K562 (cell line): ENCODE measurements around the gene PRDM16. TPM values are rescaled to one million over a fixed set of nuclear protein-coding genes. Genes with fewer than 3 reads are reported as not detected.

Experiments
- ATAC-seq: fragments of 200-7000 bp; cut with Tn5 transposase; 3 replicates; pipeline ENCODE4 v1.9.1; 2020; ENCODE audit warnings: moderate library complexity
- BruUV-seq: library from RNA; stranded (reverse); fragments of 400-500 nt; replicated peaks from 2 replicates; lab custom pipeline; 2021; lab: Mats Ljungman, UMichigan
- CTCF ChIA-PET: fragments of 300-600 bp; formaldehyde crosslinking; extraction: SDS; loops from one replicate; lab custom pipeline; 2021; ENCODE audit warnings: low intra/inter-chr PET ratio; lab: Yijun Ruan, JAX
- POLR2A ChIA-PET: fragments of 300-600, 350-650 bp; sonication (Branson Sonifier 250); formaldehyde crosslinking; extraction: SDS; loops from one replicate; lab custom pipeline; 2021; ENCODE audit warnings: antibody characterized with exemption, inconsistent platforms; lab: Yijun Ruan, JAX
- DNase-seq, 4 experiments: peaks; one replicate each; pipeline versions ENCODE4 v3.0.0 to v3.0.0-alpha.2; 2011 to 2018; ENCODE audit warnings: low spot score in 3 of 4, mixed read lengths in 3 of 4; ENCODE audit errors: extremely low read depth in 1 of 4
- FAIRE-seq: peaks from 2 replicates; lab custom pipeline; 2011; peaks lifted over from hg19 to GRCh38; lab: Jason Lieb, UNC
- H2AFZ ChIP-seq: 2 replicates; pipeline ENCODE4 v1.6.0; 2011; ENCODE audit warnings: low read depth, low read length, control low read depth, inconsistent platforms
- H3K27ac ChIP-seq: fragments of 200-600 bp; 3 replicates; pipeline ENCODE4 v1.8.0; 2011; ENCODE audit warnings: low read depth, mild to moderate bottlenecking, control low read depth, inconsistent platforms, low read length, moderate library complexity, mixed read lengths; ENCODE audit errors: extremely low read depth
- H3K27me3 ChIP-seq, 2 experiments: fragments of 300-600 bp in 1 of 2; 2 replicates in 1 of 2; 3 replicates in 1 of 2; pipeline versions ENCODE4 v1.6.0 to v1.8.0; 2011; ENCODE audit warnings: inconsistent platforms in 2 of 2, low read length in 2 of 2, mild to moderate bottlenecking in 1 of 2, mixed read lengths in 1 of 2, moderate library complexity in 1 of 2; ENCODE audit not compliant: control insufficient read depth in 2 of 2, insufficient read depth in 2 of 2
- H3K36me3 ChIP-seq: fragments of 300-600 bp; 3 replicates; pipeline ENCODE4 v1.8.0; 2011; ENCODE audit warnings: mild to moderate bottlenecking, low read length, inconsistent platforms; ENCODE audit not compliant: control insufficient read depth, insufficient read depth
- H3K4me1 ChIP-seq, 2 experiments: fragments of 200-600 bp in 1 of 2; replicated peaks in 1 of 2; 2 replicates in 1 of 2; 3 replicates in 1 of 2; pipeline versions ENCODE4 v1.5.1 to v1.8.0; 2011; ENCODE audit warnings: inconsistent platforms in 2 of 2, low read length in 2 of 2, mild to moderate bottlenecking in 1 of 2, mixed read lengths in 1 of 2, moderate library complexity in 1 of 2; ENCODE audit not compliant: control insufficient read depth in 2 of 2, insufficient read depth in 2 of 2
- H3K4me2 ChIP-seq: 2 replicates; pipeline ENCODE4 v1.6.1; 2011; ENCODE audit warnings: low read length, control low read depth, inconsistent platforms, mixed read lengths; ENCODE audit not compliant: insufficient read depth
- H3K4me3 ChIP-seq: fragments of 200-600 bp; sonication (generic), shearing (Covaris generic); 2 replicates; pipeline ENCODE4 v1.5.1; 2016; ENCODE audit warnings: control low read depth, inconsistent platforms
- H3K79me2 ChIP-seq: fragments of 200-600 bp; 3 replicates; pipeline ENCODE4 v1.8.0; 2011; ENCODE audit warnings: low read length, inconsistent platforms; ENCODE audit not compliant: control insufficient read depth, insufficient read depth
- H3K9ac ChIP-seq, 2 experiments: 2 replicates each; pipeline versions ENCODE4 v1.6.0 to v1.6.1; 2011; ENCODE audit warnings: low read depth in 2 of 2, low read length in 2 of 2, control low read depth in 1 of 2, inconsistent platforms in 1 of 2, mild to moderate bottlenecking in 1 of 2, mixed read lengths in 1 of 2; ENCODE audit not compliant: insufficient read depth in 1 of 2
- H3K9me1 ChIP-seq: one replicate; pipeline ENCODE4 v1.6.0; 2011; ENCODE audit warnings: inconsistent platforms, mild to moderate bottlenecking, low read length, moderate library complexity; ENCODE audit not compliant: control insufficient read depth, insufficient read depth
- H3K9me3 ChIP-seq: replicated peaks from 2 replicates; pipeline ENCODE4 v1.5.1; 2011; ENCODE audit warnings: low read depth, low read length, inconsistent platforms; ENCODE audit not compliant: control insufficient read depth, insufficient read depth
- H4K20me1 ChIP-seq: replicated peaks from 2 replicates; pipeline ENCODE4 v1.6.1; 2011; ENCODE audit warnings: low read length, inconsistent platforms, mixed read lengths; ENCODE audit not compliant: control insufficient read depth, insufficient read depth
- C11orf30 ChIP-seq: fragments of 450-650 bp; IDR thresholded peaks from 2 replicates; pipeline ENCODE4 v1.6.1; 2016; ENCODE audit warnings: low read depth, mild to moderate bottlenecking
- GATAD2A ChIP-seq: fragments of 450-650 bp; IDR thresholded peaks from 2 replicates; pipeline ENCODE4 v1.6.1; 2017
- HMG20B ChIP-seq: fragments of 250-450 bp; sonication (Bioruptor Pico); IDR thresholded peaks from 2 replicates; pipeline ENCODE4 v1.5.0; 2021; ENCODE audit warnings: mild to moderate bottlenecking
- HNRNPK ChIP-seq: fragments of 200-400 bp; formaldehyde crosslinking; IDR thresholded peaks from one replicate; pipeline ENCODE4 v1.6.1; 2018; ENCODE audit warnings: mild to moderate bottlenecking, low read depth, low read length; ENCODE audit not compliant: poor library complexity, severe bottlenecking
- PHF21A ChIP-seq: fragments of 450-650 bp; IDR thresholded peaks from 2 replicates; pipeline ENCODE4 v1.6.1; 2017; ENCODE audit warnings: low read depth, borderline replicate concordance
- ZBTB1 ChIP-seq: sonication (generic); formaldehyde crosslinking; IDR thresholded peaks from 2 replicates; pipeline ENCODE4 v1.8.1; 2023; ENCODE audit warnings: missing genetic modification reagents, low read depth, mild to moderate bottlenecking, borderline replicate concordance
- WGBS: fragments of 100-300 bp; shearing (Covaris generic); methylation state at CpG from one replicate; pipeline ENCODE4 v1.1.6; 2016; ENCODE audit warnings: low coverage, mixed read lengths; ENCODE audit not compliant: insufficient coverage; ENCODE audit errors: missing lambda C conversion rate; 5-methylcytosine and 5-hydroxymethylcytosine counted together
- in situ Hi-C: fragments of 300-500 bp; cut with MboI; formaldehyde crosslinking; loops from 4 replicates; pipeline ENCODE4 v1.15.0; 2018; ENCODE audit warnings: inconsistent platforms, mixed read lengths
- intact Hi-C: fragments of 100-400 bp; cut with micrococcal nuclease; formaldehyde crosslinking; loops from 2 replicates; pipeline ENCODE4 v1.14.2; 2022
- polyA plus RNA-seq, 8 experiments: library from polyadenylated mRNA; depleted of rRNA in 4 of 8; stranded (reverse) in 5 of 8; unstranded in 3 of 8; fragments of >200 nt; fragmentation: Nextera tagmentation in 2 of 8; fragmentation: Illumina TruSeq in 1 of 8; extraction: Ambion mirVana in 2 of 8; extraction: Trizol in 1 of 8; gene quantifications; 2 replicates each; pipeline versions ENCODE4 v1.2.1 to v1.2.3, GENCODE V29; 2011 to 2014; ENCODE audit warnings: inconsistent platforms in 1 of 8, missing spikeins in 1 of 8
- total RNA-seq, 7 experiments: library from RNA; depleted of rRNA in 6 of 7; stranded (reverse); fragments of >200 nt in 6 of 7; fragmentation: Illumina TruSeq in 2 of 7; extraction: Trizol in 2 of 7; gene quantifications; 2 replicates each; pipeline versions ENCODE4 v1.2.1 to v1.2.3, GENCODE V29; 2011 to 2021; ENCODE audit warnings: low replicate concordance in 1 of 7
- TF ChIP-seq, protein P1 (sequence below), 2 experiments: fragments of 450-650 bp; IDR thresholded peaks; 2 replicates each; pipeline ENCODE4 v1.6.1; 2016; ENCODE audit warnings: mild to moderate bottlenecking in 2 of 2, borderline replicate concordance in 1 of 2, low read depth in 1 of 2, moderate library complexity in 1 of 2

PRDM16 gene
- total and polyA plus RNA-seq, 9 of the 15 experiments (the other 6 are each of a cell fraction or from before 2014, with no cell fraction given), result 0.10 to 0.27 TPM; not detected in 7

DNA sequence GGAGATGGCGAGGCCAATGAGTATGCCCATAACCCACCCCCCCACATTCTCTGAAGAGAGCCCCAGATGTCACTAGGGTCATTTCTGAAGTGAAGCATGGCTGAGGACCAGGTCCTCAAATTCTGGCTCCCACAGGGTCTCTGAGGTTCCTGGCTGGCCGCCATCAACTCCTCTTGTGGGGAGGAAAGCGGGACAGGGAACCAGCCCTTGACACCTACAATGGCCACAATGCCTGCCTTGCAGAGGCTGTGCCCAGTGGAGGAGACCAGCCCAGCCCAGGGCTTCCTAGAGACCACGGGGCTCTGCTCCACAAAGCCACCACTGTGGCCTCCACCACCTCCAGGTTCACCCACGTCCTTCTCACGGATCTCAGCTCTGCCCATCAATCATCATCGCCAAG, 265.4 kb downstream of the PRDM16 start (continued):
- no peak for TF ChIP-seq ZBTB1 (CRISPR knock-in tag)

DNA sequence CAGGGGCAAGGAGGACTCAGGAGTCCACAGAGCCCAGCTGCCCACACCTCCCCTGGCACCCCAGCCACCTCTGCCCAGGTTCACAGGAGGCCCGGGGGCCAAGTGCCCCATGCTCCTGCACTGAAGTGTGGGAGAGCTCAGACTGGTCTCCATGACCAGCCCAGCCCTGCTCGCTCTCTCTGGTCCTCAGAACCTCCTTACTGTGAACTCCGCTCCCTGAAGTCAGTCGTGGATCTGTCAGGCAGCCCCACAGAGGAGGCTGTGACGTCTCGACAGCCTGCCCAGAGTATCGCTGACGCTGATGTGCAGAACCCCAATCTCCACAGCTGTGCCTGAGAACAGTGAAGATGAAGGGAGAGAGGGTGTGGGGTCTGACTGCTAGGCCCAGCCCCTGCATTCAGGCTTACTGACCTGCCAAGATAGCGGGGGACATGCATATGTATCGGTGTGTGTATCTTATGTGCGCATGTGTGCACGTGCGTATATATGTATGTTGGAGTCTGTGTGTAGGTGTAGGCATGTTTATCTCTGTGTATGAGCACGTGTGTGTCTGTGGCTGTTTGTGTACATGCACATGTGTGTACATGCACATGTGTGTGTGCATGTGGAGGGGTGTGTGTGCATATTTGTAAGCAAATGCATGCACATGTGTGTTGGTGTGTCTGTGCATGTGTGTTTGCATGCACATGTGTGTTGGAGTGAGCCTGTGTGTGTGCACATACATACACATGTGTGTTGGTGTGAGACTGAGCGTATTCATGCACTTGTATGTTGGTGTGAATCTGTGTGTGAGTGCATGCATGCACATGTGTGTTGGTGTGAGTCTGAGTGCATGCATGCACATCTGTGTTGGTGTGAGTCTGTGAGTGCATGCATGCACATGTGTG, 267.0 kb downstream of the PRDM16 start:
- H4K20me1 ChIP-seq, result no peaks in the 10 kb centered on the region; the same call in 1 of the 2 replicates
- H3K9me1 ChIP-seq, result no peaks in the 10 kb centered on the region
- no peak overlapping the region for H3K27ac ChIP-seq
- BruUV-seq, result no TSS peak
- intact Hi-C loops, result no loop called here
- FAIRE-seq (no peak), ATAC-seq (no peak), DNase-seq (no peak)
- peaks cover 8% of the 10 kb centered on the region; the same call in 1 of the 2 replicates for H3K9me3 ChIP-seq
- CTCF ChIA-PET, result no interaction called here
- peaks cover 0 to 14% of the 10 kb centered on the region in 2 experiments; a peak in 1 of 5 replicates for H3K27me3 ChIP-seq
- in situ Hi-C loops, result no loop called here
- no peaks in the 10 kb centered on the region for H3K36me3 ChIP-seq
- WGBS, result 12% methylated on average over 15 of the region's 15 CpGs
- POLR2A ChIA-PET, result no interaction called here
- no peak overlapping the region for H3K9ac ChIP-seq
- H3K4me2 ChIP-seq, result no peak overlapping the region
- no peak overlapping the region for H3K4me3 ChIP-seq
- H3K79me2 ChIP-seq, result no peaks in the 10 kb centered on the region
- no peak overlapping the region for H2AFZ ChIP-seq
- no peaks in the 10 kb centered on the region; a peak in 1 of 5 replicates for H3K4me1 ChIP-seq
- TF ChIP-seq GATAD2A (no peak), HMG20B (no peak), C11orf30 (no peak), PHF21A (no peak), HNRNPK (no peak)
- TF ChIP-seq, protein P1, sequence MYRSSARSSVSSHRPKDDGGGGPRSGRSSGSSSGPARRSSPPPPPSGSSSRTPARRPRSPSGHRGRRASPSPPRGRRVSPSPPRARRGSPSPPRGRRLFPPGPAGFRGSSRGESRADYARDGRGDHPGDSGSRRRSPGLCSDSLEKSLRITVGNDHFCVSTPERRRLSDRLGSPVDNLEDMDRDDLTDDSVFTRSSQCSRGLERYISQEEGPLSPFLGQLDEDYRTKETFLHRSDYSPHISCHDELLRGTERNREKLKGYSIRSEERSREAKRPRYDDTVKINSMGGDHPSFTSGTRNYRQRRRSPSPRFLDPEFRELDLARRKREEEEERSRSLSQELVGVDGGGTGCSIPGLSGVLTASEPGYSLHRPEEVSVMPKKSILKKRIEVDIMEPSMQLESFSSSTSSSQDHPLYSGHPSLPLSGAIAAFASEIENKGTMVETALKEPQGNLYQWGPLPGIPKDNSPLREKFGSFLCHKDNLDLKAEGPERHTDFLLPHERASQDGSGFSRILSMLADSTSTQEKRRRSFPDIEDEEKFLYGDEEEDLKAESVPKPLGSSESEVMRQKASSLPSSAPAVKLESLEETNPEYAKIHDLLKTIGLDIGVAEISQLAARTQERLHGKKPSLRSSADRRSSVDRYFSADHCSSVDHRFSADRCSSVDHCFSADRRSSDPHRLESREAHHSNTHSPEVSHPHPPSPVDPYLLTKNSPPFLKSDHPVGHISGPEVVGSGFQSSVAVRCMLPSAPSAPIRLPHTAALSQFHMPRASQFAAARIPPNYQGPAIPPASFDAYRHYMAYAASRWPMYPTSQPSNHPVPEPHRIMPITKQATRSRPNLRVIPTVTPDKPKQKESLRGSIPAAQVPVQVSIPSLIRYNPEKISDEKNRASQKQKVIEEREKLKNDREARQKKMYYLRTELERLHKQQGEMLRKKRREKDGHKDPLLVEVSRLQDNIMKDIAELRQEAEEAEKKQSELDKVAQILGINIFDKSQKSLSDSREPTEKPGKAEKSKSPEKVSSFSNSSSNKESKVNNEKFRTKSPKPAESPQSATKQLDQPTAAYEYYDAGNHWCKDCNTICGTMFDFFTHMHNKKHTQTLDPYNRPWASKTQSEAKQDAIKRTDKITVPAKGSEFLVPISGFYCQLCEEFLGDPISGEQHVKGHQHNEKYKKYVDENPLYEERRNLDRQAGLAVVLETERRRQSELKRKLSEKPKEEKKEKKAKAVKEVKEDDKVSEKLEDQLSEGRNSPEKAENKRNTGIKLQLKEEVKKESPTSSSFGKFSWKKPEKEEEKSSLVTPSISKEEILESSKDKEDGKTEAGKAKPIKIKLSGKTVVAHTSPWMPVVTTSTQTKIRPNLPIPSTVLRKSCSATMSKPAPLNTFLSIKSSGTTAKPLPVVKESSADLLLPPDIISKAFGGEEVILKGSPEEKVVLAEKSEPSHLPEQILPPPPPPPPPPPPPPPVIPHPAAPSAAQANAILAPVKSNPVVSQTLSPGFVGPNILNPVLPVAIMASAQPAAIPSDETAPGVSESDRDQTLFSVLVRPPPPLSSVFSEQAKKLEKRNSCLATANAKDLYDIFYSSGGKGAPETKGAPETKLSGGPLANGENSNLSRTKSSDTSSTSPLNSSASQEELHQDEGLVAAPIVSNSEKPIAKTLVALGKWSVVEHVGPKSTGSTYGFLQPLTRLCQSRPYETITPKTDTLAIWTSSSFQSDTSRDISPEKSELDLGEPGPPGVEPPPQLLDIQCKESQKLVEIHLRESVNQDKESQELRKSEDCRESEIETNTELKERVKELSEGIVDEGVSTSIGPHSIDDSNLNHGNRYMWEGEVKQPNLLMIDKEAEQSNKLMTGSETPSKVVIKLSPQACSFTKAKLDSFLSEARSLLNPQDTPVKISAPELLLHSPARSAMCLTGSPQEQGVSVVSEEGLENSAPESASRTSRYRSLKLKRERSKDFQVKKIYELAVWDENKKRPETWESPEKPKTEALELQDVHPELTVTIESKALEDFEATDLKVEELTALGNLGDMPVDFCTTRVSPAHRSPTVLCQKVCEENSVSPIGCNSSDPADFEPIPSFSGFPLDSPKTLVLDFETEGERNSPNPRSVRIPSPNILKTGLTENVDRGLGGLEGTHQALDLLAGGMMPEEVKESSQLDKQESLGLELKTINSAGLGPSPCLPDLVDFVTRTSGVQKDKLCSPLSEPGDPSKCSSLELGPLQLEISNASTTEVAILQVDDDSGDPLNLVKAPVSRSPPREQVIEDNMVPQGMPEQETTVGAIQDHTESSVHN (IDR thresholded peaks at IDR 0.05; ENCODE audit: borderline replicate concordance in 1 of 2, low read depth in 1 of 2), result no peak
